HG02571 (cell line): Measurements from ENCODE around the gene KCP.
A peak's percentile ranks its signal among the peaks of the same experiment; 100 is the strongest.

Experiments
- ATAC-seq: cut with Tn5 transposase; IDR thresholded peaks from one replicate; pipeline ENCODE4 v1.9.1; 2021; ENCODE audit warnings: mild to moderate bottlenecking, moderate library complexity; ENCODE audit not compliant: unreplicated experiment

The KCP gene

DNA sequence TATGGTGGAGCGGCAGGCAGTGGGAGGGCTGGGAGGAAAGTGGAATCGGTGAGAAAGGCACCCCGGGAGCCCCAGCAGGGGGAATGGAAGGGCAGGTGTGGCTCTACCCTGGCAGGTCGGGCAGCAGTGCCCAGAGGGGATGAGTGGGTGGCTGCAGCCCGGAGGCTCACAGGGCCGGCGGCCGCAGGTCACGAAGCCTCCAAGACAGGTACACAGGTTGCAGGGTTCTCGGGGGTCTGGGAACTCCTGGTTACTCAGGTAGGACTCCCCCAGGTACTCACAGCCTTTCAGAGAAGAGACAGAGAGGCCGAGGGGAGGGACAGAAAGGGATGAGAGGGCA lies 21.8 kb downstream of the KCP start:
- no peak for ATAC-seq

GRCh38 chr7:128888039-128888755 lies 22.3 kb downstream of the KCP start:
- no peak for ATAC-seq

DNA sequence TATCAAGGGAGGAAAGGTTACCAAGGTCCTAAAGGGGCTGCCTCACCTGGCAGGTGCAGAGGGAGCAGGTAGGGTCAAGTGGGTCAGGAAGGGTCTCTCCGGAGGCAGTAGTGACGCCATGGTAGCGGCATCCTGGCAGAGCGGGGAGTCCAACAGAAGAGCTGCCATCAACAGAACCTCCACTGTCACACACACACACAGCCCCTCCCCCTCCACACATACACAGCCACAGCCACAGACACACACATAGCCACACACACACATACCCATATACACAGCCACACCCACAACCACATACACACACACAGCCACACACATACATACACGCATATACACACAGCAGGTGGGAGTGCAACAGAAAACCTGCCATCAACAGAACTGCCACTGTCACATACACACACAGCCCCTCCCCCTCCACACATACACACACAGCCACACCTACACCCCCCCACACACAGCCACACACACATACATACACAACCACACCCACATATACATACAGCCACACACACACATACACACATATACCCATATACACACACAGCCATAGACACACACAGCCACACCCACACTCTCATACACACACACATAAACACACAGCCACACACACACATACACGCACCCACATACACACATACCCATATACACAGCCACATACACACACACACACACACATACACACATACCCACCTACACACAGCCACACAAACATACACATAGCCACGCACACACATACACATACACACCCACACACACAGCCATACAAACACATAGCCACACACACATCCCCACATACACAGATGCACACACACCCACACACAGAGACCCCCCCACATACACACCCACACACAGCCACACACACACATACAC lies 23.1 kb downstream of the KCP start:
- ATAC-seq = no peak

- no peak for ATAC-seq
Measured at GRCh38 chr7:128886391-128887168, 23.9 kb downstream of the KCP start.

DNA sequence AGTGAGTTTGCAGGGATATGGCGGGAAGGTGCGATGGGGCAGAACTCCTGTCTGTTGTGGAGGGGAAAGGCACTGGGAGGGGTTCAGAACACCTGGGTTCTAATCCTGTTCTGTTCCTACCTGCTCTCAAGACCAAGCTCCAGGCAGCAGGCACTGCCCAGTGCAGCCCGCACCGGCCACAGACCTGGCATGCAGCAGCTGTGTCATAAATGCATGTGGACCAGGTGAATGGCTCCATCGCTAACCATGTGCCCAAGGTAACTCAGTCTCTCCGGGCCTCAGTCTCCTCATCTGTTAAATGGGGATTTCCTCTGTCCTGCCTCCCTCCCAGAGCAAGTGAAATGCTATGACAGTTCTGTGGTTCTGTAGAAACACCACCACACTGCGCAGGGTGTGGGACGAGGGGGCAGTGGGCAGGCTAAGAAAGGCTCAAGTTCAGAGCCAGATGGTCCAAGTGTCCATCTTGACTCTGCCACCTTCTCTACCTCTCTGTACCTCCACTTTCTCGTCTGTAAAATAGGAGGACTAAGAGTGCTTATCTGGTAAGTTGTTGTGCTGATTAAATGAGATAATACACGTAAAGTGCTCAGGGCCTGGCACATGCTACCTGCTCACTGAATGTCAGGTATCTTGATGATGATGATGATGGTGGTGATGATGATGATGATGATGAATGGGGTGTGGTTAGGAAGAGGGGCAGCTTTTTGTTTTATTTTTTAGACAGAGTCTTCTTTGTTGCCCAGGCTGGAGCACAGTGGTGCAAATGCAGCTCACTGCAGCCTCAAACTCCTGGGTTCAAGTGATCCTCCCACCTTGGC lies 24.9 kb downstream of the KCP start:
- no peak for ATAC-seq

- no peak for ATAC-seq
Measured at GRCh38 chr7:128884561-128885369, 25.7 kb downstream of the KCP start.

DNA sequence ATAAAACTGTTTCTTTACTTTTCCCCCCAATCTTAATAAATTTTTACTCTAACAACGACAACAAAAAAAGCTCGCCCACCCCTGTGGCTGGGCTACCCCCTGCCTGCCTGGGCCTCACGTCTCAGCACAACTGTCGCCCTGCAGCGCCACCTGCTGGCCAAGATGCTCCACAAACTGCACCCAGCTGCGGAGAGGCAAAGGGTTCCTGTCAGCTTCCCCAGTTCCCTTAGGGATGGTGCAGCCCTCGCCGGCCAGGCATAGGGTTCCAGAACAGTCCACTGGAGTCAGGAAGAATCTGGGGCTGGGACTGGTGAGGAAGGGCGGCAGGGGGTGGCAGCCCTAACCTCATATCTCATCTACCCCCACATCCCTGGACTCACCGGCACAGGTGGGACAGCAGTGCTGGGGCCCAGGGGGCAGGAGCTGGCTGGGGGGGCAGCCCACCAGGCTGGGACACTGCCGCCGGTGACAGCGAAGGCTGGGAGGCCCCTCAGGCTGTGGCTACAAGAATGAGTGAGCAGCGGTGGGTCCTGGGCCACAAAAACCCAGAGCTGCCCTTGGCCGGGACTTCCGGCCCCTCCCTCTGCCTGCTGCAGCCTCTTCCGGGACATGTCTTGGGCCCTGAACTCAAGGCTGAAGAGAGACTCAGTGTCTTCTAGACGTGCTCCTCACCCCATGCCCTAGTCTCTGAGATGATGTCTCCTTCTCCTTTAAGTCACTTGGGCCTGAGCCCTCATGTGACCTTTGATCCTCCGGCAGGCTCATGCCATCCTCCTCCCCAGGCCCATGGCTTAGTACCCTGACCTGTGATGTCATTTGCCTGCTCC lies 26.7 kb downstream of the KCP start:
- peak; percentile 70 for ATAC-seq

DNA sequence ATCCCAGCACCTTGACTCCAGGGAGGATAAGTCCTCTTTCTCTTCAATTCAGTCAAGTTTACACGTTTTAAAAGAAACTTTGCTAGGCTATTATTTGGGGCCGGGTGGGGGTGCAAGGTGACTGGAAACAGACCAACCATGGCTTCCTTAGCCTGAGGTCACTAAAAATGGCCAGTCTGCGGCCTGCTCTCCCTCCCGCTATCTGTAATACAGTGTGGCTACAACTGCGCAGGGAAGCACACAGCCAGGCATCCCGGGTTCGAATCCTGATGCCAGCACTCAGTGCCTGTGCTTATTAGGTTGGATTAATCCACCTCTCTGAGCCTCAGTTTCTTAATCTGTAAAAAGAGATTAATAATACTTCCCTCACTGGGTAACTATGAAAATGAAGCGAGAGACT lies 28.4 kb downstream of the KCP start:
- ATAC-seq = no peak

GRCh38 chr7:128881458-128882125 lies 28.9 kb downstream of the KCP start:
- no peak for ATAC-seq

- ATAC-seq = no peak
Measured at GRCh38 chr7:128880791-128881457, 29.6 kb downstream of the KCP start.

DNA sequence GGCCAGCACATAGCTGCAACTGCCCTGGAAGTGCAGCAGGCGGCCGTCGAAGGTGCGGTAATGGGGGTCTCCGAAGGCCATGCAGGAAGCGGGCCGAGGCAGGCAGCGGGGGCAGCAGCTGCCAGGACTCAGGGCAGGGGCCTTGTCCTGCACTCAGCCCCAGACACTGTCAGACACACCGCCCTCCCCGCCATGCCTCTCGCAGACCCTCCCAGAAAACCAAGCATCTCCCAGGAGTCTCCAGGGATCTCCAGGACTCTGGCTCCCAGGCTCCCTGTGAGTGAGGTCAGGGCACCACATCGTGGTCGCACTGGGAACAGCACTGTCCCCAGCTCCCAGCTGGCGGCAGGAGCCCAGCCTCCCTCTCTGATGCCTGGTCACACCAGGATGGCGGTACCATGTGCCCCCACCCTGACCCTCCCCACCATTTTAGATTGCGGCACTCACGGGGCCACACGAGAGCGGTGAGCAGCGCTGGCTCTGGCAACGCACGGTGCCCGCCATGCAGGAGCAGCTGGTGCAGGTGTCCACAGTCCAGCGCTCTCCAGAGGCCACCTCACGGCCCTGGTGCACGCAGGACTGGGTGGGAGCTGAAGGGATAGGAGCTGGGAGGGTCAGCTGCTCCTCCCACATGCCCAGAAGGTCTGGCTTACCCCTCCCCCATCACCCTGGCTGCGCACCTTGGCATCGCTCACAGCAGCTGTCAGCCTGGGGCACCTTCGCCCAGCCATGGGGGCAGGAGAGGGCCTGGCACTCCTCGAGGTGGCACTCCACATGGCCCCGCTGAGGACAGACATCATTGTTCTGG lies 30.4 kb downstream of the KCP start:
- no peak for ATAC-seq

DNA sequence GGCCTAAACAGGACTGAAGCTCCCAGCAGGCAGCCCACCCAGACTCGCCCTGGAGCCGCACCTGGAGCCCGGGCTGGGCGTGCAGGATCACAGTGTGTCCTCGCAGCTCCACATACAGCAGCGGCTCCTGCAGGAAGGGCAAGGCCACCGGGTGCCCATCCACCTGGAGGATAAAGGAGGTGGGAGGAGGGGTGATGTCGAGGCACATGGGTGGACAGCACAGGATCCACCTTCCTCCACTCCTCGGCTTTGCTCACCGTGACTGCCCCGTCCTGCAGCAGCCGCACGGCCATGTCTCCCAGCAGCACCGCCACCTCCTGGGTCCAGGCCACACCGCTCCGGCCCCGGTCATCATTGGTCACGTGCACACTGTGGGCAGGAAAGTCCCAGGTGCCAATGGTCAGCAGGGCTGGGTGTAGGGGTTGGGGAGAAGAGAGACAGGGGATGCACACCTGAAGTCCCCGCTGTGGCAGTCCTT lies 31.0 kb downstream of the KCP start:
- no peak for ATAC-seq

DNA sequence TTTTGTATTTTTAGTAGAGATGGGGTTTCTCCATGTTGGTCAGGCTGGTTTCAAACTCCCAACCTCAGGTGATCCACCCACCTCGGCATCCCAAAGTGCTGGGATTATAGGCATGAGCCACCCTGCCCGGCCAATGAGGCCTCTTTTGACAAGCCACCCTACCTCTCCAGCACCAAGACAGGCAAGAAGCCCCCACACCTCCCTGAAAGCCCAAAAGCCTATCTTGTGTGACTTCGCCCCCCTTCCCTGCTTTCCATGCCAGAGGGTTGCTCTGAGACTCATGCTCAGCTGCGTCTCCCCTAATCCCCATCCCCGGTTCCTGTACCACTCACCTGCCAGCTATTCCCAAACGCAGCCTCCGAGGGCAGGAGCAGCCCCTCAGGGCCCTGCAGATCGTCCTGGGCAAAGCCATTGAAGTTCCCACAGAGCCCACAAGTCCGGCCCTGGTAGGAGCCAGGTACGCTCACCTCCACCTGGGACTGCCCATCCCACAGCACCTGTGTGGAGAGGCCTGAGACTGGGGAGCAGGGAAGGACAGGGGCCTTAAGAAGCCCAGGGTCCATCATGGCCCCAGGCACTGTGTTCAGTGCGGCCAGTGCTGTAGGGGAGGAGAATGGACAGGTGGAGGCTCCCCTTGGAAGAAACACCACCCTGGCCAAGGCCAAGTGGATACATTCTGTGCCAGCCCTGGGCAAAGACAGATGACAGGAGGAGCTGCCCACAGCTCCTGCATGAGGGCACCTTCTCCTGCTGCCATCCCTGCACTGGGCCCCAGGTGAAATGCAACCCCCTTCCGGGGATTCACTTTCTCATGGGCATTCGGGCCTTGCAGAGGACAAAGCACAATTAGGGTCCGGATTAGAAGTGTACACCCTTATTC lies 32.0 kb downstream of the KCP start:
- no peak for ATAC-seq

DNA sequence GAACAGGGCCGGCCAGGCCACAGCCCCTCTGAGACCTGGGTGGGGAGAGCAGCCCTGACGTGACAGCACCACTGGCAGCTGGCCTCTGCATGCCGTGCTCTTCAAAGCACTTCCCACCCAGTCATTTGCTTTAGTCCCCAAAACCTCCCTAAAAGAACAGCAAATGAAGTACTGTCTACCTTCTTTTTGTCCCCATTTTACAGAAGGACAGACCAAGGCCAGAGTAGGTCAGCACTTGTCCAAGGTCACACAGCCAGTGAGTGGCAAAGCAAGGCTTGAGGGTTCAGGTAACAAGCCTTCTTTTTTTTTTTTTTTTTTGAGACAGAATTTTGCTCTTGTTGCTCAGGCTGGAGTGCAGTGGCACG lies 32.8 kb downstream of the KCP start:
- ATAC-seq = no peak

DNA sequence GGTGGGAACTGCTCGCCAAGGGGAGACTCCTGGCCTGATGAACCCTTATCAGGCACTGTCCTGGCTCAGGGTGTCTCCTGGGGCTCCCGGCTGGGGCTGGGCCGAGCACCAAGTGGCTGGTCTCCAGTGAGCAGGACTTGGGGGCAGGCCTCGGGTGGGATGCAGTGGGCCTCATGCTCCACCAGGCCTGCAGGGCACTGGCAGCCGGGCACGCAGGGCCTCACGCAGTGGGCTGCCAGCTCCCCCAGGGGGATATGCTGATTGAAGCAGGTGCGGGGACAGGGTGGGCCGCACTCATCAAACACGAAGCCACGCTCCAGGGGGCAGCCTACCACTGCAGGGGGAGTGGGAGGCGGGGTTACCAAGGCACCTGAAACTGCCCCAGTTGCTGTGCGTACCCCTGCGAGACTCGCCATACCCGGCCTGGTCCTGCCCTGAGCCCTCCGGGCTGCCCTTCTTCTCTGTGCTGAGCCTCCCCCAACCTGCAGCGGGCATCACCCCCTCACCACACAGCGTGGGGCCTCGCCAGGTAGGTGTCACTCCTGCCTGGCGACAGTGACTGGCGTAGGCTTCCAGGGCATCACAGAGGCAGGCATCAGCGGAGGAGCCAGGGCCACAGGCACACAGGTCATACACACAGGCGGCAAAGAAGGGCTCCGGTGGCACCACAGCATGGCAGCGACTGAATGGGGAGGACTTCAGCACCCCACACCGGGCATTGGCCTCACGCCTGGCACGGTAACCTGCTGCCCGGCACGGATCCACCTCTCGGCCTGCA lies 33.3 kb downstream of the KCP start:
- no peak for ATAC-seq
